Tibial artery (tissue), 4 donors: ENCODE measurements around the gene GZMM.

ENCODE experiments used
- DNase-seq, 2 donors: peaks; one replicate each; pipeline ENCODE4 v3.0.0-alpha.2; 2019
- H3K27ac ChIP-seq, 2 donors: fragments of 200-600 bp; sonication (generic) in 1 of 2; 1 replicate in 1 of 2; 2 replicates in 1 of 2; pipeline ENCODE4 v1.5.1; 2018 to 2019; ENCODE audit warnings: mild to moderate bottlenecking in 1 of 2
- H3K27me3 ChIP-seq, 2 donors: fragments of 200-600 bp; sonication (generic) in 1 of 2; one replicate each; pipeline versions ENCODE4 v1.5.1 to v1.6.0; 2016 to 2019
- H3K36me3 ChIP-seq, 3 donors: fragments of 200-600 bp; sonication (generic) in 2 of 3; one replicate each; pipeline ENCODE4 v1.5.1; 2016 to 2019; ENCODE audit warnings: mild to moderate bottlenecking in 2 of 3
- H3K4me1 ChIP-seq, 4 donors: fragments of 200-600 bp; sonication (generic) in 2 of 4; 1 replicate in 3 of 4; 2 replicates in 1 of 4; pipeline ENCODE4 v1.5.1; 2016 to 2019
- H3K4me3 ChIP-seq, 2 donors: fragments of 200-600 bp; sonication (generic) in 1 of 2; 1 replicate in 1 of 2; 2 replicates in 1 of 2; pipeline ENCODE4 v1.5.1; 2018 to 2019; ENCODE audit warnings: mild to moderate bottlenecking in 2 of 2
- H3K9me3 ChIP-seq, 3 donors: fragments of 200-600 bp; sonication (generic) in 1 of 3; one replicate each; pipeline ENCODE4 v1.5.1; 2016 to 2019
- intact Hi-C: fragments of 100-400 bp; cut with DNase I; formaldehyde crosslinking; loops from one replicate; pipeline ENCODE4 v1.15.0; 2023; ENCODE audit warnings: low total_unique reads
- TF ChIP-seq, protein P1 (sequence below), 2 experiments: fragments of 200-600 bp in 1 of 2; fragments of 450-650 bp in 1 of 2; IDR thresholded peaks; one replicate each; pipeline ENCODE4 v1.5.1; 2017 to 2019; ENCODE audit warnings: antibody characterized with exemption in 2 of 2, mild to moderate bottlenecking in 1 of 2, moderate library complexity in 1 of 2

The GZMM gene

DNA sequence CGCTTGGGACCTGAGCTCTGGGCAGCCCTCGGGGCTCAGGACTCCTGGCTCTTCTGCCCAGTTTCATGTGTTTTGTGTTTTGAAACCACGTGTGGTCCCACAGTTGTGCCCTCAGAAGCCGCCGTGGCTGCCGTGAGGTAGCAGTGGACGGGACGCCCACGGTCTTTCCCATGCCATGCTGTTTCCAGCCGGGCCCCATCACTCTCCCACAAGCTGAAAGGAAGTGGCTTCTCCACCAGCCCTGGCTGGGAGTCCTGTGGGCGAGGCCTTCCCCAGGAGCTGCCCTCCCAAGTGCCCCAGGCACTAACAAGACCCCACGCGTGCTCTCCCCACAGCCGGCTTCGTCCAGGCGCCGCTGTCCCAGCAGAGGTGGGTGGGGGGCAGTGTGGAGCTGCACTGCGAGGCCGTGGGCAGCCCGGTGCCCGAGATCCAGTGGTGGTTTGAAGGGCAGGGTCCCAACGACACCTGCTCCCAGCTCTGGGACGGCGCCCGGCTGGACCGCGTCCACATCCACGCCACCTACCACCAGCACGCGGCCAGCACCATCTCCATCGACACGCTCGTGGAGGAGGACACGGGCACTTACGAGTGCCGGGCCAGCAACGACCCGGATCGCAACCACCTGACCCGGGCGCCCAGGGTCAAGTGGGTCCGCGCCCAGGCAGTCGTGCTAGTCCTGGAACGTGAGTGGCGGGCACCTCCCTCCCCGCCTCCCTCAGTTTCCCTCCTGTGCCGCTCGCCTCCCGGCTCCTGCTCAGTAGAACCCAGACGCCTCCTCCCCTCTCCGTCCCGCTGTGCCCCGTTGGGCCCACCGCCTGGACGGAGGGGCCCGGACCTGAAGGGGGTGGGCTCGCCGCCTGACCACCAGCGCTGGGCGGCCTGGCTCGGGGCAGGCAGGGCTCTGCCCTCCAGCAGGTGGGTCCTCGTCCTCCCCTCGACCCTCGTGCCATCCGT lies 33.9 kb downstream of the GZMM start:
- TF ChIP-seq, protein P1, sequence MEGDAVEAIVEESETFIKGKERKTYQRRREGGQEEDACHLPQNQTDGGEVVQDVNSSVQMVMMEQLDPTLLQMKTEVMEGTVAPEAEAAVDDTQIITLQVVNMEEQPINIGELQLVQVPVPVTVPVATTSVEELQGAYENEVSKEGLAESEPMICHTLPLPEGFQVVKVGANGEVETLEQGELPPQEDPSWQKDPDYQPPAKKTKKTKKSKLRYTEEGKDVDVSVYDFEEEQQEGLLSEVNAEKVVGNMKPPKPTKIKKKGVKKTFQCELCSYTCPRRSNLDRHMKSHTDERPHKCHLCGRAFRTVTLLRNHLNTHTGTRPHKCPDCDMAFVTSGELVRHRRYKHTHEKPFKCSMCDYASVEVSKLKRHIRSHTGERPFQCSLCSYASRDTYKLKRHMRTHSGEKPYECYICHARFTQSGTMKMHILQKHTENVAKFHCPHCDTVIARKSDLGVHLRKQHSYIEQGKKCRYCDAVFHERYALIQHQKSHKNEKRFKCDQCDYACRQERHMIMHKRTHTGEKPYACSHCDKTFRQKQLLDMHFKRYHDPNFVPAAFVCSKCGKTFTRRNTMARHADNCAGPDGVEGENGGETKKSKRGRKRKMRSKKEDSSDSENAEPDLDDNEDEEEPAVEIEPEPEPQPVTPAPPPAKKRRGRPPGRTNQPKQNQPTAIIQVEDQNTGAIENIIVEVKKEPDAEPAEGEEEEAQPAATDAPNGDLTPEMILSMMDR (IDR thresholded peaks at IDR 0.05): no peak
- H3K27ac ChIP-seq: no peak overlapping the region

DNA sequence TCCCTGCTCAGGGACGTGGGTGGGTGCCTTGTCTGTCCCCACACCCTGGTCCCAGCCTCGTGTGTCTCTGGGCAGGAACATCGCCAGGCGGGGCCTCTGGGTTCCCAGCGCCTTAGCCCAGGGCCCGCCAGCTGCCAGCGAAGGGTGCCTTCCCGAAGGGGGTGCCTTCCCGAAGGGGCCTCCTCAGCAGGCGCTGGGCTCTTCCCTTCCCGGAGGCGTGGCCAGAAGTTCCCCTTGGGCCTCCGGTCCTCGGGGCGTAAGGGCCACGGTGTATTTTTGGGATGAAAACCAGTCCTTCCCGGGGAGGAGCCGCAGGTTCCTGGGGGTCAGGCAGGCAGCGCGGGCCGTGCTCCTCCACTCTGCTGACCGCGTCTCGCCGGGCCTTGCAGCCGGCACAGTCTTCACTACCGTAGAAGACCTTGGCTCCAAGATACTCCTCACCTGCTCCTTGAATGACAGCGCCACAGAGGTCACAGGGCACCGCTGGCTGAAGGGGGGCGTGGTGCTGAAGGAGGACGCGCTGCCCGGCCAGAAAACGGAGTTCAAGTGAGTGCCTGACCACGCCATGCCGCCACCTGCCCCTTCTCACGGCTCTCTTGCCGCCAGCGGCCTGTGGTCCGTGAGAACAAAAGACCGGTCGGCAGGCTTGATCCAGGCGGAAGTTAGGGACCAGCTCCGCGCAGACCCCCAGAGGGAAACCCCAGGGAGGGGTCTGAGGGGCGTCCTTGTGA lies 35.4 kb downstream of the GZMM start:
- H3K9me3 ChIP-seq: no peaks in the 10 kb centered on the region
- intact Hi-C loops: no loop called here
- no peak for DNase-seq
- H3K27ac ChIP-seq: no peak overlapping the region
- H3K4me3 ChIP-seq: no peak overlapping the region
- H3K4me1 ChIP-seq: peaks cover 0 to 35% (median 22%) of the 10 kb centered on the region in 4 donors
- H3K27me3 ChIP-seq: peaks cover 0 to 14% of the 10 kb centered on the region in 2 donors
- TF ChIP-seq, protein P1 (IDR thresholded peaks at IDR 0.05): no peak
- H3K36me3 ChIP-seq: peaks cover 41 to 58% (median 41%) of the 10 kb centered on the region in 3 donors

More for the DNA sequence above, 33.9 kb downstream of the GZMM start:
- Histone ChIP-seq H3K4me3 (no peak overlapping the region), H3K36me3 (peaks cover 32 to 48% (median 33%) of the 10 kb centered on the region in 3 donors), H3K9me3 (no peaks in the 10 kb centered on the region), H3K27me3 (peaks cover 0 to 7% of the 10 kb centered on the region in 2 donors), H3K4me1 (peaks cover 0 to 44% (median 33%) of the 10 kb centered on the region in 4 donors)
- no peak for DNase-seq
- intact Hi-C loops: no loop called here

DNA sequence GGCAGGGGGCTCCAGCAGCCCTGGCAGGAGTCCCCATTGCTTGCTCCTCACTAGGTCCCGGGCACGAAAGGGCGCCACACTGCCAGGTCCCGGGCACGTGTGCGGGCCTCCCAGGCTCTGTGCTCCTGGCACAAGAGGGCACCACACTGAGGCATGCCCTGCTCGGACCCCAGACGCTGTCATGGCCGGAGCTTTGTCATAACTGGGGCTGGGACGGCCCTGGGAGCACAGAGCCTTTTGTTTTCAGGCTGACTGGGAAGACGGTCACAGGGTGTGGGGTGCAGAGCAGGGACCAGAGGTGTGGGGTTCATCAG lies 35.9 kb downstream of the GZMM start:
- DNase-seq: no peak
- peaks cover 41 to 58% (median 41%) of the 10 kb centered on the region in 3 donors for H3K36me3 ChIP-seq
- peaks cover 0 to 31% (median 17%) of the 10 kb centered on the region in 4 donors for H3K4me1 ChIP-seq
- peaks cover 0 to 19% of the 10 kb centered on the region in 2 donors for H3K27me3 ChIP-seq
- H3K4me3 ChIP-seq: no peak overlapping the region
- H3K9me3 ChIP-seq: no peaks in the 10 kb centered on the region
- H3K27ac ChIP-seq: no peak overlapping the region
- intact Hi-C loops: no loop called here
- TF ChIP-seq, protein P1 (IDR thresholded peaks at IDR 0.05): no peak

DNA sequence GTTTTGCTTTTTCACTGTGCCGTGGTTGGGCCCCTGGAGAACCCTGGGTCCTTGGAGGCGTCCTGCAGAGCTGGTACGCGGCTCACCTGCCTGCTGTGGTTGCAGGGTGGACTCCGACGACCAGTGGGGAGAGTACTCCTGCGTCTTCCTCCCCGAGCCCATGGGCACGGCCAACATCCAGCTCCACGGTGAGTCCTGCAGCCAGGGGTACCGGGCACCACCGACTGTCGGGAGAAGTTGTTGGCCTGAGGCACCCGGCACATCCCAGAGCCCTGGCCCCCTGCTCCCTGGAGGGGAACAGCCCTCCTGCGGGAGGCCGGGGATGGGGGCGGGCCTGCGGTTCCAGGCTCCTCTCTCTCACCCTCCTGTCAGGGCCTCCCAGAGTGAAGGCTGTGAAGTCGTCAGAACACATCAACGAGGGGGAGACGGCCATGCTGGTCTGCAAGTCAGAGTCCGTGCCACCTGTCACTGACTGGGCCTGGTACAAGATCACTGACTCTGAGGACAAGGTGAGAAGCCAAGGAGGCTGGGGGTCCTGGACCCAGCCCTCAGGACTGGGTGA lies 36.5 kb downstream of the GZMM start:
- no peak for DNase-seq
- peaks cover 0 to 23% of the 10 kb centered on the region in 2 donors for H3K27me3 ChIP-seq
- intact Hi-C loops: no loop called here
- H3K27ac ChIP-seq: no peak overlapping the region
- no peaks in the 10 kb centered on the region for H3K9me3 ChIP-seq
- H3K36me3 ChIP-seq: peaks cover 41 to 58% (median 41%) of the 10 kb centered on the region in 3 donors
- H3K4me1 ChIP-seq: peaks cover 0 to 26% (median 12%) of the 10 kb centered on the region in 4 donors
- TF ChIP-seq, protein P1 (IDR thresholded peaks at IDR 0.05): no peak
- no peak overlapping the region for H3K4me3 ChIP-seq

DNA sequence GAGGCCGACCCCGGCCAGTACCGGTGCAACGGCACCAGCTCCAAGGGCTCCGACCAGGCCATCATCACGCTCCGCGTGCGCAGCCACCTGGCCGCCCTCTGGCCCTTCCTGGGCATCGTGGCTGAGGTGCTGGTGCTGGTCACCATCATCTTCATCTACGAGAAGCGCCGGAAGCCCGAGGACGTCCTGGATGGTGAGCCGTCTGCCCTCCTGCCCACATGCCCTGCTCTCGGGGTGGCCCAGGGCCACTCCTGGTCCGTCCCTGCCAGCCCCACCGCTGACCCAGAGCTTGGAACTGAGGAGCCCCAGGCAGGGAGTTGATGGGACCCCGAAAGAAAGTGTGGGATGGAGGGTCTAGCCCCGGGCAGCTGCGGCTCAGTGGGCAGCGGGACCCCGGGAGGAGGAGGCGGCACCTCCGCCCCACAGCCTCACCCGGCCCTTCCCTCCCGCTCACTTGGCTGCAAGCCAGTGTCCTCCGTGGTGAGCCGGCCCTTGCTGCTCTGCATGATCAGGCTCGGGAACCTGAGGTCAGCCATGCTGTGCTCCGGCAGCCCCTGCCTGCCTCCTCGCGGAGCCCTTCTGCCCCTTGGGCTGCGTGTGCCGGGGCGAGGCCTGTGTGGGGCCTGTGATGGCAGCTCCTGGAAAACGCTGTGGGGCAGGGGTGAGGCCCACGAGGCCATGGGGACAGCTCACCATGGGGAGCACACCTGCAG lies 37.7 kb downstream of the GZMM start:
- no peak overlapping the region for H3K4me3 ChIP-seq
- no peak overlapping the region for H3K27ac ChIP-seq
- H3K4me1 ChIP-seq: peaks cover 0 to 14% (median 2%) of the 10 kb centered on the region in 4 donors
- DNase-seq: no peak
- intact Hi-C loops: no loop called here
- TF ChIP-seq, protein P1 (IDR thresholded peaks at IDR 0.05): no peak
- peaks cover 0 to 31% of the 10 kb centered on the region in 2 donors for H3K27me3 ChIP-seq
- no peaks in the 10 kb centered on the region for H3K9me3 ChIP-seq
- peaks cover 41 to 58% (median 41%) of the 10 kb centered on the region in 3 donors for H3K36me3 ChIP-seq
